Calu3 (cell line): ENCODE data around the gene NPC1L1. TPM values are rescaled to one million over a fixed set of nuclear protein-coding genes. Genes with fewer than 3 reads are reported as not detected.

Experiments used
- Bru-seq: library from RNA; stranded (reverse); fragments of 400-500 nt; gene quantifications from one replicate; lab custom pipeline; 2021; lab: Mats Ljungman, UMichigan
- BruChase-seq, 2 experiments: library from RNA; stranded (reverse); fragments of 400-500 nt; gene quantifications; one replicate each; lab custom pipeline; 2021; lab: Mats Ljungman, UMichigan
- BruUV-seq: library from RNA; stranded (reverse); fragments of 400-500 nt; replicated peaks from 2 replicates; lab custom pipeline; 2021; lab: Mats Ljungman, UMichigan
- CTCF ChIA-PET: fragments of 300-600 bp; sonication (Branson Sonifier 250); formaldehyde crosslinking; loops from one replicate; lab custom pipeline; 2022; ENCODE audit warnings: antibody characterized with exemption; lab: Charles Lee
- DNase-seq: peaks from one replicate; pipeline ENCODE4 v3.0.0; 2022
- H3K27ac Mint-ChIP-seq: one replicate; pipeline ENCODE4 v1.8.0; 2022; ENCODE audit warnings: mixed read lengths; ENCODE audit not compliant: unreplicated experiment
- H3K27me3 Mint-ChIP-seq: one replicate; pipeline ENCODE4 v1.8.0; 2022; ENCODE audit warnings: mixed read lengths; ENCODE audit not compliant: unreplicated experiment
- H3K36me3 Mint-ChIP-seq: one replicate; pipeline ENCODE4 v1.8.0; 2022; ENCODE audit warnings: mild to moderate bottlenecking, moderate library complexity, mixed read lengths; ENCODE audit not compliant: insufficient read depth, unreplicated experiment
- H3K4me1 Mint-ChIP-seq: one replicate; pipeline ENCODE4 v1.8.0; 2022; ENCODE audit warnings: mild to moderate bottlenecking, low read depth, mixed read lengths; ENCODE audit not compliant: unreplicated experiment
- H3K4me3 Mint-ChIP-seq: one replicate; pipeline ENCODE4 v1.8.0; 2022; ENCODE audit warnings: mild to moderate bottlenecking, low read depth, moderate library complexity, mixed read lengths; ENCODE audit not compliant: unreplicated experiment
- H3K9me3 Mint-ChIP-seq: one replicate; pipeline ENCODE4 v1.8.0; 2022; ENCODE audit warnings: low read depth, mixed read lengths; ENCODE audit not compliant: unreplicated experiment
- intact Hi-C: fragments of 100-400 bp; cut with micrococcal nuclease; formaldehyde crosslinking; loops from one replicate; pipeline ENCODE4 v1.10.0; 2022; ENCODE audit not compliant: unreplicated experiment
- long read RNA-seq: library from polyadenylated mRNA; stranded (forward); transcript quantifications from one replicate; pipeline ENCODE4 v2.0.0, GENCODE V29; 2022
- total RNA-seq: library from RNA; stranded (reverse); gene quantifications from 2 replicates; pipeline ENCODE4 v1.2.3, GENCODE V29; 2022
- TF ChIP-seq, protein P1 (sequence below): fragments of 200-600 bp; IDR thresholded peaks from one replicate; pipeline ENCODE4 v1.8.0; 2022; ENCODE audit warnings: antibody characterized with exemption; ENCODE audit not compliant: unreplicated experiment

Gene NPC1L1, protein sequence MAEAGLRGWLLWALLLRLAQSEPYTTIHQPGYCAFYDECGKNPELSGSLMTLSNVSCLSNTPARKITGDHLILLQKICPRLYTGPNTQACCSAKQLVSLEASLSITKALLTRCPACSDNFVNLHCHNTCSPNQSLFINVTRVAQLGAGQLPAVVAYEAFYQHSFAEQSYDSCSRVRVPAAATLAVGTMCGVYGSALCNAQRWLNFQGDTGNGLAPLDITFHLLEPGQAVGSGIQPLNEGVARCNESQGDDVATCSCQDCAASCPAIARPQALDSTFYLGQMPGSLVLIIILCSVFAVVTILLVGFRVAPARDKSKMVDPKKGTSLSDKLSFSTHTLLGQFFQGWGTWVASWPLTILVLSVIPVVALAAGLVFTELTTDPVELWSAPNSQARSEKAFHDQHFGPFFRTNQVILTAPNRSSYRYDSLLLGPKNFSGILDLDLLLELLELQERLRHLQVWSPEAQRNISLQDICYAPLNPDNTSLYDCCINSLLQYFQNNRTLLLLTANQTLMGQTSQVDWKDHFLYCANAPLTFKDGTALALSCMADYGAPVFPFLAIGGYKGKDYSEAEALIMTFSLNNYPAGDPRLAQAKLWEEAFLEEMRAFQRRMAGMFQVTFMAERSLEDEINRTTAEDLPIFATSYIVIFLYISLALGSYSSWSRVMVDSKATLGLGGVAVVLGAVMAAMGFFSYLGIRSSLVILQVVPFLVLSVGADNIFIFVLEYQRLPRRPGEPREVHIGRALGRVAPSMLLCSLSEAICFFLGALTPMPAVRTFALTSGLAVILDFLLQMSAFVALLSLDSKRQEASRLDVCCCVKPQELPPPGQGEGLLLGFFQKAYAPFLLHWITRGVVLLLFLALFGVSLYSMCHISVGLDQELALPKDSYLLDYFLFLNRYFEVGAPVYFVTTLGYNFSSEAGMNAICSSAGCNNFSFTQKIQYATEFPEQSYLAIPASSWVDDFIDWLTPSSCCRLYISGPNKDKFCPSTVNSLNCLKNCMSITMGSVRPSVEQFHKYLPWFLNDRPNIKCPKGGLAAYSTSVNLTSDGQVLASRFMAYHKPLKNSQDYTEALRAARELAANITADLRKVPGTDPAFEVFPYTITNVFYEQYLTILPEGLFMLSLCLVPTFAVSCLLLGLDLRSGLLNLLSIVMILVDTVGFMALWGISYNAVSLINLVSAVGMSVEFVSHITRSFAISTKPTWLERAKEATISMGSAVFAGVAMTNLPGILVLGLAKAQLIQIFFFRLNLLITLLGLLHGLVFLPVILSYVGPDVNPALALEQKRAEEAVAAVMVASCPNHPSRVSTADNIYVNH (N-terminal part only)
- total RNA-seq (45.0 and 46.0 TPM in 2 replicates), Bru-seq, nascent RNA (percentile 79 among the genes with signal in this experiment), BruChase-seq, experiment 1, labeled RNA remaining after a 6-hour chase (percentile 73 among the genes with signal in this experiment), BruChase-seq, experiment 2, labeled RNA remaining after a 2-hour chase (percentile 86 among the genes with signal in this experiment)
- long read RNA-seq, full-length matches to known transcripts = 16 of 44 reads
- long read RNA-seq, partial matches to known transcripts = 9 of 44 reads
- long read RNA-seq, other reads (novel, unspliced or antisense) = 19 of 44 reads

DNA sequence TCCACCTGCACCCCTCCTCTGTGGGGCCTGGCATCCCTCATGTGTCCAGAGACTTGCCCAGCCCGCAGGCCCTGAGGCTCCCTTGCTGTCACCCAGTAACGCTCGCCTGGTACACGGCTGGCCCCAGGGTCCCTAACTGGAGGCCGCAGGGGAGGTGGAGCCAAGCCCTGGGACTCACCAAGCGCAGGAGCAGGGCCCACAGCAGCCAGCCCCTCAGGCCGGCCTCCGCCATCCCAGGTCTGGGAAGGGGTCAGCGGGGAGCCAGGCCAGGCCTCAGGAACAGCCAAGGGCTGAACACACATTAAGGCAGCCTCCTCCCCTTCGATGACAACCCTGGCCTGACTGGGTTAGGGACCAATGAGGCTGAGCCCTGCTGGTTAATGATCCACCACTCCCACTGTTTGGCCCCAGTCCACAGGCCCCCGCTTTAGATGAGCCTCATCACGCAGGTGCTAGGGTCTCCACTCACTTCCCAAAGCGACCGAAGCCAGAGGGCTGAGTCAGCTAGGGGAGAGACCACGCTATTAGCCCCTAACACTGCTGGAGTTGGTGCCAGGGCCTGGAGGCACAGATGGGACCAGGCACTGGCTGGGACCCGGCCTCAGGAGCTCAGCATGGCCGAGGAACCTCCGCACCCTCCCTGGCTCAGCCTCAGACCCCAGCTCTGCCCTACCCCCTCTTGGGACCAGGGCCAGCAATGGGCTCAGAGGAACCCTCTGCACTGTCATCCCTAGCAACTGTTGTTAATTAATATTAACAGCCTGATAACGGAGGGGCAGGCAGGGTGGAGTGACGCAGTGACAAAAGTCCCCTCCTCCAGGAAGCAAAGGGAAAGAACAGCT, at the start of gene NPC1L1:
TSS of gene NPC1L1 (minus strand) at position 303 of the 842 bp plus-strand sequence. CDS start at position 232, 71 bp downstream.
- Mint-ChIP-seq H3K4me1 (peaks cover 85% of the 10 kb centered on the region), H3K9me3 (no peaks in the 10 kb centered on the region), H3K27ac (peak within 1 kb of the TSS; percentile 85), H3K36me3 (peaks cover 50% of the 10 kb centered on the region), H3K4me3 (peak within 1 kb of the TSS; percentile 78), H3K27me3 (no peaks in the 10 kb centered on the region)
- no TSS peak for BruUV-seq
- TF ChIP-seq, protein P1, sequence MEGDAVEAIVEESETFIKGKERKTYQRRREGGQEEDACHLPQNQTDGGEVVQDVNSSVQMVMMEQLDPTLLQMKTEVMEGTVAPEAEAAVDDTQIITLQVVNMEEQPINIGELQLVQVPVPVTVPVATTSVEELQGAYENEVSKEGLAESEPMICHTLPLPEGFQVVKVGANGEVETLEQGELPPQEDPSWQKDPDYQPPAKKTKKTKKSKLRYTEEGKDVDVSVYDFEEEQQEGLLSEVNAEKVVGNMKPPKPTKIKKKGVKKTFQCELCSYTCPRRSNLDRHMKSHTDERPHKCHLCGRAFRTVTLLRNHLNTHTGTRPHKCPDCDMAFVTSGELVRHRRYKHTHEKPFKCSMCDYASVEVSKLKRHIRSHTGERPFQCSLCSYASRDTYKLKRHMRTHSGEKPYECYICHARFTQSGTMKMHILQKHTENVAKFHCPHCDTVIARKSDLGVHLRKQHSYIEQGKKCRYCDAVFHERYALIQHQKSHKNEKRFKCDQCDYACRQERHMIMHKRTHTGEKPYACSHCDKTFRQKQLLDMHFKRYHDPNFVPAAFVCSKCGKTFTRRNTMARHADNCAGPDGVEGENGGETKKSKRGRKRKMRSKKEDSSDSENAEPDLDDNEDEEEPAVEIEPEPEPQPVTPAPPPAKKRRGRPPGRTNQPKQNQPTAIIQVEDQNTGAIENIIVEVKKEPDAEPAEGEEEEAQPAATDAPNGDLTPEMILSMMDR = no peak
- DNase-seq = peak; percentile 90
- CTCF ChIA-PET = interaction anchor here (0.9 to 1.7 kb wide), 5 partner anchors 21 to 97 kb away, joined by 3 to 12 read pairs (median 3); partner anchors contain the start of gene DDX56
- intact Hi-C loops = loop anchor here (1.0 kb wide), 2 partner anchors 24 to 51 kb away; partner anchors contain the start of gene NUDCD3

DNA sequence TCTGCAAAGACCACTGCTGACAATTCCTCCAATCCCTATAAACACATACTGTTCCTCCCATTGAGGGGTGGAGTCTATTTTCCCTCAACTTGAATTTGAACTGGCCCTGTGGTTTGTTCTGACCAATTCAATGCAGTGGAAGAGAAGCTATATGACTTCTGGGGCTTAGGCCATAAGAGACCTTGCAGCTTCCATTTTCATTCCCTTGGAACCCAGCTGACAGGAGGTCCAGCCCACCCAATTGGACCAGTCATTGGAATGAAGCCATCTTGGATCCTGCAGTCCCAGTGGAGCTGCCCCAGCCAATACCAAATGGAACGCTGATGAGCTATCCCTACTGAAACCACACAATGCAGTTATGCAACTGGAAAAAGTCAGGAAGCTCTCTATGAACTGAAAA, 49.8 kb upstream of the NPC1L1 start:
- H3K27me3 Mint-ChIP-seq = no peaks in the 10 kb centered on the region
- no TSS peak for BruUV-seq
- peaks cover 12% of the 10 kb centered on the region for H3K4me1 Mint-ChIP-seq
- H3K4me3 Mint-ChIP-seq = no peak overlapping the region
- CTCF ChIA-PET = interaction anchor here (0.6 to 1.2 kb wide), 5 partner anchors 8 to 256 kb away, joined by 3 to 7 read pairs (median 5); partner anchors contain the start of gene TMED4
- no peak overlapping the region for H3K27ac Mint-ChIP-seq
- intact Hi-C loops = no loop called here
- TF ChIP-seq, protein P1 = no peak
- H3K36me3 Mint-ChIP-seq = no peaks in the 10 kb centered on the region
- no peak for DNase-seq
- no peaks in the 10 kb centered on the region for H3K9me3 Mint-ChIP-seq

DNA sequence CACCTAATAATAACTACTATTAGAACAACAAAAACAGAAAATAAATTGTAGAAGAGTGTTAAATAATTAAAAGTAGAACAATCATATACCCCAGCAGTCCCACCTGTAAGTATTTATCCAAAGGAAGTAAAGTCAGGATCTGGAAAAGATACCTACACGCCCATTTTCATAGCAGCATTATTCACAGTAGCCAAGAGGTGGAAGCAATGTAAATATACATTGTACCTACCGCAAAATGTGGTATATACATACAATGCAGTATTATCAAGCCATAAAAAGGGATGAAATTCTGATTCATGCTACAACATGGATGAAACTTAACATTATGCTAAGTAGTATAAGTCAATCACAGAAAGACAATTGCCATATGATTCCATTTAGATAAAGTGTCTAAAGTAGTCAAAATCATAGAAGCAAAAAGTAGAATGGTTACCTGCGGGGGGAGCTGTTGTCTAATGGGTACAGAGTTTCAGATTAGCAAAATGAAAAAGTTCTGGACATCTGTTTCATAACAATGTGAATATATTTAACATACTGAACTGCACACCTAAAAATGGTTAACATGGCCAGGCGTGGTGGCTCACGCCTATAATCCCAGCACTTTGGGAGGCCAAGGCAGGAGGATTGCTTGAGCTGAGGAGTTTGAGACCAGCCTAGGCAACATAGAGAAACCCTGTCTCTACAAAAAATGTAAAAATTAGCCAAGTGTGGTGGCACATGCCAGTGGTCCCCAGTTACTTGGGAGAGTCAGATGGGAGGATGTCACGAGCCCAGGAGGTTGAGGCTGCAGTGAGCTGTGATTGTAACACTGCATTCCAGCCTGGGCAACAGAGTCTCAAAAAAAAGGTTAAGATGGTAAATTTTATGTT, 46.9 kb upstream of the NPC1L1 start:
- H3K4me3 Mint-ChIP-seq = no peak overlapping the region
- CTCF ChIA-PET = interaction anchor here (0.6 to 1.8 kb wide), 9 partner anchors 11 to 436 kb away, joined by 3 to 7 read pairs (median 3); no protein-coding TSS in a partner anchor
- TF ChIP-seq, protein P1 = peak; percentile 79
- no peaks in the 10 kb centered on the region for H3K9me3 Mint-ChIP-seq
- peak; percentile 81 for DNase-seq
- no TSS peak for BruUV-seq
- H3K27ac Mint-ChIP-seq = no peak overlapping the region
- no peaks in the 10 kb centered on the region for H3K27me3 Mint-ChIP-seq
- intact Hi-C loops = loop anchor here (1.0 to 5.0 kb wide), 7 partner anchors 49 to 548 kb away; partner anchors contain the start of gene PPIA
- H3K36me3 Mint-ChIP-seq = peaks cover 2% of the 10 kb centered on the region
- H3K4me1 Mint-ChIP-seq = peaks cover 12% of the 10 kb centered on the region
